Pons (tissue), 1 donor: Measurements from ENCODE around the gene RHOF.

ENCODE experiments used
- DNase-seq: peaks from one replicate; pipeline ENCODE4 v3.0.0-alpha.2; 2016; ENCODE audit warnings: low spot score

Gene RHOF

DNA sequence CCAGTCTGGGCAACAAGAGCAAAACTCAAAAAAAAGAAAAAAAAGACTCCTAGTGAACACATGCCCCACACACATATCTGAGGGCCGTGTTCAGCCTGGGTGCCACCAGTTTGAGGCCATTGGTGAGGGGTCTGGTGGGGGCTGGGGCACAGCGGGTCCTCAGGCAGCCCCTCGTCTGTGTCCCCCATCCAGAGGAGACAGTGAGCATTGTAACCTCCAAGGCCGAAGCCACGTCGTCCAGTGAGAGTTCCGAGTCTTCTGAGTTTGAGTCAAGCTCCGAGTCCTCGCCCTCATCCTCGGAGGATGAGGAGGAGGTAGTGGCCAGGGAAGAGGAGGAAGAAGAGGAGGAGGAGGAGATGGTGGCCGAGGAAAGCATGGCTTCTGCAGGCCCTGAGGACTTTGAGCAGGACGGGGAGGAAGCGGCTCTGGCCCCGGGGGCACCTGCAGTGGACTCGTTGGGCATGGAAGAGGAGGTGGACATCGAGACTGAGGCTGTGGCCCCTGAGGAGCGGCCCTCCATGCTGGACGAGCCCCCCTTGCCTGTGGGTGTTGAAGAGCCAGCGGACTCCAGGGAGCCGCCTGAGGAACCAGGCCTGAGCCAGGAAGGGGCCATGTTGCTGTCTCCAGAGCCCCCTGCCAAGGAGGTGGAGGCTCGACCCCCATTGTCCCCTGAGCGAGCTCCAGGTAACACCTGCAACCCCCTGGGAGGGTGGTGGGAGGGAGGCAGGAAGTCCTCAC, 25.9 kb upstream of the RHOF start:
- DNase-seq, result no peak

DNA sequence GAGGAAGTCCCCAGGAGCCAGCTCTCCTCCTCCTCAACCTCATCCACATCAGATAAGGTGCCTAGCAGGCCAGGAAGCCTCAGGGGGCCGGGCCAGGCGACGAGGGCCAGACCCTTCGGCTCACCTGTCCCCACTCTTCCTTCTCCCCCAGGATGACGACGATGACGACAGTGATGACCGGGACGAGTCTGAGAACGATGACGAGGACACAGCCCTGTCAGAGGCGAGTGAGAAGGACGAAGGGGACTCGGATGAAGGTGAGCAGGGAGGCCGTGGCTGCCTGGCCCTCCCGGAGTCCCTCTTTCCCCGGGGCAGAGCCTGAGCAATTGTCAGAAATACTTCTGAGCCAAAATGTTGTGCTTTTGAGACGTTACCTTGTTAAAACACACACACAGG, 24.2 kb upstream of the RHOF start:
- no peak for DNase-seq

DNA sequence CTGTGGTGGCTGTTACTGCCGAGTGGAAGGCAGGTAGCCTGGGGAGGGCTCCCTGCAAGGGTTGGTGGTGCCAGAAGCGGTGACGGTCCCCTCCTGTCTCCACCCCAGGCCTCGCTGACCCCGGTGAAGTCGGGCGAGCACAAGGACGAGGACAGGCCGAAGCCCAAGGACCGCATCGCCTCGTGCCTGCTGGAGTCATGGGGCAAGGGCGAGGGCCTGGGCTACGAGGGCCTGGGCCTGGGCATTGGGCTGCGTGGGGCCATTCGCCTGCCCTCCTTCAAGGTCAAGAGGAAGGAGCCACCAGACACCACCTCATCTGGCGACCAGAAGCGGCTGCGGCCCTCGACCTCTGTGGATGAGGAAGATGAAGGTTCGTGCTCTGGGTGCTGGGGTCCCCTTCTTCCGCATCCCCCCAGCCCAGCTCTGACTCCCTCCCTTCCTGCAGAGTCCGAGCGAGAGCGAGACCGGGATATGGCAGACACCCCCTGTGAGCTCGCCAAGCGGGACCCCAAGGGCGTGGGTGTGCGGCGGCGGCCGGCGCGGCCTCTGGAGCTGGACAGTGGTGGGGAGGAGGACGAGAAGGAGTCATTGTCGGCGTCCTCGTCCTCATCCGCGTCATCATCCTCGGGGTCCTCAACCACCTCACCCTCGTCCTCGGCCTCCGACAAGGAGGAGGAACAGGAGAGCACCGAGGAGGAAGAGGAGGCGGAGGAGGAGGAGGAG, 23.6 kb upstream of the RHOF start:
- DNase-seq, result no peak

DNA sequence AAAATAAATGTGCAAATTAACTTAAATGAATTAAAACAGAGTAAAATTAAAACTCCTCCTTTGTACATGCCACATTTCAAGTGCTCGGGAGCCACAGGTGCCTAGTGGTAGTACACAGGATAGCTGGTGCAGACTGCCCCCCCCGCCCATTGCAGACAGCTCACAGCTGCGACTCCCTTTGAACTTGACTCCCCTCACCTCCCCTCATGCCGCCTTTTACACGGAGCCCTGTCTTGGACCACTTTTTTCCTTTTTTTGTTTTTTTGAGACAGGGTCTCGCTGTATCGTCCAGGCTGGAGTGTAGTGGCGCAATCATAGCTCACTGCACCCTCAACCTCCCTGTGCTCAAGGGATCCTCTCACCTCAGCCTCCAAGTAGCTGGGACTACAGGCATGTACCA, 21.8 kb upstream of the RHOF start:
- no peak for DNase-seq

DNA sequence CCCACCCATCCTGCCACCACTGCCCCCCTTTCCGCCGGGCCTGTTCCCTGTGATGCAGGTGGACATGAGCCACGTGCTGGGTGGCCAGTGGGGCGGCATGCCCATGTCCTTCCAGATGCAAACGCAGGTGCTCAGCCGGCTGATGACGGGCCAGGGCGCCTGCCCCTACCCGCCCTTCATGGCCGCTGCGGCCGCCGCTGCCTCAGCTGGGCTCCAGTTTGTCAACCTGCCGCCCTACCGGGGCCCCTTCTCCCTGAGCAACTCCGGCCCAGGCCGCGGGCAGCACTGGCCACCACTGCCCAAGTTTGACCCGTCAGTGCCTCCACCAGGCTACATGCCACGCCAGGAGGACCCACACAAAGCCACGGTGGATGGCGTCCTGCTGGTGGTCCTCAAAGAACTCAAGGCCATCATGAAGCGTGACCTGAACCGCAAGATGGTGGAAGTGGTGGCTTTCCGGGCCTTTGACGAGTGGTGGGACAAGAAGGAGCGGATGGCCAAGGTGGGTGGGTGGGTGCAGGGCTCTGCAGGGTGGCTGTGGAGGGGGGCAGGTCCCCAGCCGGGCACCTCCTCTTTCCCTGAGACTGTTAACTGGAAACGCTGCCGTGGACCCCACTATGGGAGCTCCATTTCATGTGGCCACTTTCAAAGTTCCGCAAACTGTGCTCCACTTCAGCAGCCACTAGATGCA, 21.1 kb upstream of the RHOF start:
- no peak for DNase-seq

DNA sequence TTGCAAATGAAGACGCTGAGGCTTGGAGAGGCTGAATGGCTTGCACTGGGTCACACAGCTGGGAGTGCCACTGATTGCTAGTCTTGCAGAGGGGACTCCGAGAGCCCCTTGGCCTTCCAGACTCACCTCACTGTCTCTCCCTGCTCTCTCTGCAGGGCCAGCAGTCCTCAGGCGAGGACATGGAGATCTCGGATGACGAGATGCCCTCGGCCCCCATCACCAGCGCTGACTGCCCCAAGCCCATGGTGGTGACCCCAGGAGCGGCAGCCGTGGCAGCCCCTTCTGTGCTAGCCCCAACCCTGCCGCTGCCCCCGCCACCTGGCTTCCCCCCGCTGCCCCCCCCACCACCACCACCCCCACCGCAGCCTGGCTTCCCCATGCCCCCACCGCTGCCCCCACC, 20.5 kb upstream of the RHOF start:
- DNase-seq, result no peak

DNA sequence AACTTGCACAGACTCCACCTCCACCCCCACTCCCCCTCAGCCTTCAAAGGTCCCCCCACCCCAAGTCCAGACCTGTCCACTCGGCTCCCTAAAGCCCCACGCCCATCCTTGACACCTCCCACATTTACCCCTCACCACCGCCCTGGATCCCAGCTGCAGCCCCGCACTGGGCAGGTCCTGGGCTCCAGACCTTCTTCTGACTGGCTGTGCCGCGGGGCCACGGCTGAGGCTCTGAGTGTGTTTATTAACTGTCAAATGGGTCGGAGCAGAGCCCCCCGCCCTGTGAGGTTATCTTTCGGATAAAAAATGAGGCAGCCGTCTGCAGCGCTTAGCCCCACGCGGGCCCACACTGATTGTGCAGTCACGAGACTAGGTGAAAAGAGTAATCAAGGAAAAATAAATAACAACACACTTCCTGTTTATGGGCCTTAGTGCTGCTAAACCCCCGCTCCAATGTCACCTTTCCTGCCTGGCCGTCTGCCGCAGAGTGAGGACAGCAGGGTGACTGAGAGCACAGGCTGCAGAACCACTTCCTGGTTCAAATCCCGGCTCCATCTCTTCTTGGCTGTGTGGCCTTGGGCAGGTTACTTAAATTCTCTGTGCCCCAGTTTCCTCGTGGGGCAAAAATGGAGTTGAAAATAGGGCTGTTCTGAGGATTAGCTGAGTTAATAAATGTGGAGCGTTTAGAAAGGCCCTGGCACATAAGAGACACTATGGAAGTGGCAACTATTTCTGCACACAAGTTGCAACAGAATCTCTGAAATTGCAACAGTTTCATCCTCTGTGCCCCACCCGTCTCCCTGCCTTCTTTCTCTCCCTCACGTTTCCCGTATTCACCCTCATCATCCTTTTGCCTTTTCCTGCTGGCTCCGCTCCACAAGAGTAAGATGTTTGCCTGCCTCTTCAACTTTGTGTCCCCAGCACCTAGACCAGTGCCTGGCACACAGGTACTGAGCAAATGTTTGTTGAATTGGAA, 19.7 kb upstream of the RHOF start:
- DNase-seq, result no peak

DNA sequence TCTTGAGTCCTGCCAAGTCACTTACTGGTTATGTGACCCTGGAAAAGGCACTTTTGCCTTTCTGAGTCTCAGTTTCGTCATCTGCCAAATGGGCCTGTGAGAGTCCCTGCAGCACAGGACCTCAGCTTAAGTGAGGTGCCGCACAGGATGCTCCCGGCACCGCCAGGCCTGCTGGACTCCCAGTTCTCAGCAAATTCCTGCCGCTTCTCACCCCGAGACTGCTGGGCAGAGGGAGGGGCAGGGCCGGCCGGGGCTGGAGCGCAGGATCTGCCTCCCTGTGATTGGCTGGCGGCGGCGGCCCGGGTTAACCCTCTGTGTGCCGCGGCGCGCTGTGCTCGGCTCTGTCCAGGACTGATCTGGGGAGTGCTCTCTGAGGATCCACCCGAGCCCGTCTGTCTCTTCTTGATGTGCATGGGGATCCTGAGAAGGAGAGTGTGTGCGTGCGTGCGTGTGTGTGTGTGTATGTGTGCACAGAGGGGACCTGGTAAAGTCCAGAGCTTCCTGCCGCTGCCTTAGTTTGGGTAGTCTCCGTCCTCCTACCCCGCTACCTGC, 18.9 kb upstream of the RHOF start:
- no peak for DNase-seq

DNA sequence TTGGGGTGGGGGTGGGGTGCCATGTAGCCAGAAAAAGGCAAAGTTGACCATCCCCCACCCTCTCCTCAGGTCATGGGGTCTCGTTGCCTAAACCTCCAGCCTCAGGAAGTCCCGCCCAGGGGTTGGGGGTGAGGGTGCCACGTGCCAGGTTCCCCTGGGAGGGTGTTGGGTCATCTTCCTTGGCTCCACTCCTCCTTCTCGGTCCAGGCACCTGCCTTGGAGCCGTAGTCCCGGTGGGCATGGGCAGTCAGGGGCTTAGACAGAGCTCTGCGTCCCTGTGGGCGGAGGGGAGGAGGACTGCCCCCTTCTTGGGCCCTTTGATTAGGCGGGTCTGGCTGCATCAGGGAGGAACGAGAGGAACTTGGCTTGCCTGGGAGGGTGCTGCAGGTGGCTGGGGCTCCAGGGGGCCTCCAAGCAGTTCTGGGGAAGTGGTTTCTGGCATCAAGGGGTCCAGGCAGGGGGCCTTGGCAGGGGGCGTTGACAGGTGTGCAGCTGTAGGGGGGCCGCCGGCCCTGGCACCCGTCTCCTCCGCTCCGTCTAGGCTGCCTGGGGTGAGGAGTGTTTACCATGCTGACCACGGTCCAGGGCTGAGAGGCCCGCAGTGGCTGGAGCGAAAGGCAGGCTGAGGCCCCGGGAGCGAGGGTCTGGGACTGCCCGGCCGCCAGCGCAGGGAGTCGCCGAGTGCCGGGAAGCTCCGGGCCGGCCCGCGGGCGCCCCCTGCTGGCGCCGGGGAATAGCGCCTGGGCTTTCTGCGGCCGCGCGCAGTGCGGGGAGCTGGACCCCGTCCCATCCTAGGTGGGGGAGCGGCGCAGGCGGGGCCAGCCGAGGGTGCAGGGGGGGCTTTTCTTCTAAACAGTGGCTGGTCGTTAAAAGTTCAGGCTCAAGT, 18.2 kb upstream of the RHOF start:
- DNase-seq, result no peak

DNA sequence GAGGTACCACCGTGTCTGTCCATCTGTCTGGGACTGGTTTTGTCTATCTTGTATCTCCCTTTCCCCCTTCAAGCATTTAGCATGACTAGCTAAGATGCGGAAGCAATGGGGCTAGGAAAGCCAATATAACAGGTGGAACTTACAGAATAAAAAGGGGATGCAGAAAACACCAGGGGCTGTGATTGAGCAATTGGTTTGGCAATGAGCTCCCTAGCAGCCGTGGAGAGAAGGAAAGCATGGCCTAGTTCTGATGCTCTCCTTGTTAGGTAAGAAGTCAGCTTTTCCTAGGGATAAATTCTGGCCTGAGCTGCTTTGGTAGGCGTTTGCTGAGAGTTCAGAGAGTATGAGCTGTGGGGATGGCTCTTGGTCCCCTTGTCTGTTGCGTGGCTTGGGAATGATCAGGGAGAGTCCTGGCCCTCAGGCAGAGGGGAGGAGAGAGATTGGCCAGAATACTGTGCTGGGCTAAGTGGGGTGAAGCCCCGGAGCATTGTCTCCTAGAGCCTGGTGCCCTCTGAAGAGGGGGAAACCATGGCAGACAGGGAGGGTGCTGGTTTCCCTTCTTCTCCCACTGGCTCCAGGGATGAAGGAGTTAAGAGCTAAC, 17.4 kb upstream of the RHOF start:
- DNase-seq, result no peak

DNA sequence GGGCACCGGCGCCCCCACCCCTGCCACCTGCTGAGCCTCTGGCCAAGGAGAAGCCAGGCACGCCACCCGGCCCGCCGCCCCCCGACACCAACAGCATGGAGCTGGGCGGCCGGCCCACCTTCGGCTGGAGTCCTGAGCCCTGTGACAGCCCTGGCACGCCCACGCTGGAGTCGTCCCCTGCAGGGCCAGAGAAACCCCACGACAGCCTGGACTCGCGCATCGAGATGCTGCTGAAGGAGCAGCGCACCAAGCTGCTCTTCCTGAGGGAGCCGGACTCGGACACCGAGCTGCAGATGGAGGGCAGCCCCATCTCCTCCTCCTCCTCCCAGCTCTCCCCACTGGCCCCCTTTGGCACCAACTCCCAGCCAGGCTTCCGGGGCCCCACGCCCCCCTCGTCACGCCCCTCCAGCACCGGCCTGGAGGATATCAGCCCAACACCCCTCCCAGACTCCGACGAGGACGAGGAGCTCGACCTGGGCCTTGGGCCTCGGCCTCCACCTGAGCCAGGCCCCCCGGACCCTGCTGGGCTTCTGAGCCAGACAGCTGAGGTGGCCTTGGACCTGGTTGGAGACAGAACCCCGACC, 16.8 kb upstream of the RHOF start:
- no peak for DNase-seq

DNA sequence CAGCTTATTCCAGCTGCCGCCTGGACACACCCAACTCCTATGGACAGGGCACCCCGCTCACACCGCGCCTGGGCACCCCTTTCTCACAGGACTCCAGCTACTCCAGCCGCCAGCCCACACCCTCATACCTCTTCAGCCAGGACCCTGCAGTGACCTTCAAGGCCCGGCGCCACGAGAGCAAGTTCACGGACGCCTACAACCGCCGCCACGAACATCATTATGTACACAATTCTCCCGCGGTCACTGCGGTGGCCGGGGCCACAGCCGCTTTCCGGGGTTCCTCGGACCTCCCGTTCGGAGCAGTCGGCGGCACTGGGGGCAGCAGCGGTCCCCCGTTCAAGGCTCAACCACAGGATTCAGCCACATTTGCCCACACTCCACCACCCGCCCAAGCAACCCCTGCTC, 16.2 kb upstream of the RHOF start:
- no peak for DNase-seq

DNA sequence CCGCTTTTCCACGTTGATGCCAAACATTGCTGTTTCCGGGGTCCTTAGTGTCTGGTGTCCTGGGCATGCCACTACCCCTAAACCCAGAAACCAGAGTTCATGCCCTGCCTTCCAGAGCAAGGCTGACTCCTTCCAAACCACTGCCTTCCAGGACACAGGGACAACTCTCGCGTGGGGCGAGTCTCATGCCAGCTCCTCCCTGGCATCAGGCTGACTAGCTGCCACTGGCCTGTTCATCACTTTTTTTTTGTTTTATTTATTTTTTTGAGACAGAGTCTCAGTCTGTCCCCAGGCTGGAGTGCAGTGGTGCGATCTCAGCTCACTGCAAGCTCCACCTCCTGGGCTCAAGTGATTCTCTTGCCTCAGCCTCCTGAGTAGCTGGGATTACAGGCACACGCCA, 15.1 kb upstream of the RHOF start:
- DNase-seq, result no peak

DNA sequence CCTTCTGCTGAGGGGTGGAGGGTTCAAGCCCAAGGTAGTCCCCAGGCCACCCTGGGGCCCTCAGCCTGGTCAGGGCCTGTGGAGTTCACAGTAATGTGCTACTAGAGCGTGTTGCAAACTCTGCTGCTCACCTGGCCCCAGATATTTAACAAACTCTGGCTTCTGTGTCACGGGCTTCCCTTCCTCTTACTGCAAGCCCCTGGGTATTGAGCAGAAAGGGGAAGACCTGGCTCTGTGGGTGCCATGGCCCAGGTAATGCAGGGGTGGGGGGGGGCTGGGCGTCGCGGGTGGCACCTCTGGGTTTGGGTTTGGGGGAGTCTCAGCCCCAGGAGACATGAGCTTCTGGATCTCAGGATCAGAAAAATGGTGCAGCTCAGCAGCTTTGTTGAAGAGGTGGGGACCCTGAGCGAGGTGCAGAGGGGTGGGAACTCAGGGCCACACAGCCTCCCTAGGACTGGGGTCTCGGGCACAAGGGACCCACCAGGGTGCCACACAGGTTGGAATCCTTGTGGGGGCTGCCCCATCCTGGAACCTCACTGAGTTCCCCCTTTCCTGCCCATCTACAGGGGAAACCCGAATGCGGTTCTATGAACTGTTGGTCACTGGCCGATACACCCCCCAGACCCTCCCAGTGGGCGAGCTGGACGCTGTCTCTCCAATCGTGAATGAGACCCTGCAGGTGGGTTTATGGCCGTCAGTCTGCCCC, 14.3 kb upstream of the RHOF start:
- DNase-seq, result no peak

DNA sequence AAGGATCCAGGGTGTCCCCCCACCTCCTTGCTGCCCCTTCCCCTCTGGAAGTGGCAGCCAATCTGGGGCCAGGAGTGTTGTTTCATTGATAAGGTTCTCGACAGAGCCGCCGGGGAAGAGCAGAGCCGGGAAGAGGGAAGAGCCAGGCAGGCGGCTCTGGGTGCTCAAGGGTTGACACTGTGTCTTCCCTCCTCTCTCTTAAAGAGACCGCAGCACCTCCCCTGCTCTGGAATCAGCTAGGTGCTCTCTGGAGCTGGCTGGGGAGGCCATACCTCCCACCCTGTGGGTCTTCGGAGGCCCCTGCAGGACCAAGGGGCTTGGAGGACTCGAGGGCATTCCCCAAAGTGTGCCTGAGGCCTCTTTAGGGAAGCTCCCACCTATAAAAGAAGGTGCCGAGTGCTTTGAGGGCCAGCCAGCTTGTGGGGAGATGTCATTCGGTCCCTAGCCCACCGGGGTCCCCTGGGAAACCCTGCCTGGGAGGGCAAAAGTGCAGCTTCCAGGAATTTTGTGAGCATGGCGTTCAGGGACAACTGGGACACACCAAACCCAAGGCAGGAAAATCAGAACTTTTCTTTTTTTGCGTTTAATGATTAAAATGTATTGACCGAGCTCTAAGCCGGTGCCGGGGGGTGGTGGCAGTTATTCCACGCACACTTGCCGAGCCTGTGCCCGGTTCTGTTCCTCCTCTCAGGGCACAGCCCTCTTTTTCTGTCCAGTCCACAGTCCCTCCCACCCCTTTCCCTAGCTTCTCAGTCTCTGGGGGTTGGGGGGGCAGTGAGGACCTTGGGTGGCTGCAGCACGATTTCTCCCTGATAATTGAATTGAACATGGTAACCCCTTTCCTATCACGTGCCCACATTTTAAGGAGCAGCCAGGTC, 13.3 kb upstream of the RHOF start:
- no peak for DNase-seq

DNA sequence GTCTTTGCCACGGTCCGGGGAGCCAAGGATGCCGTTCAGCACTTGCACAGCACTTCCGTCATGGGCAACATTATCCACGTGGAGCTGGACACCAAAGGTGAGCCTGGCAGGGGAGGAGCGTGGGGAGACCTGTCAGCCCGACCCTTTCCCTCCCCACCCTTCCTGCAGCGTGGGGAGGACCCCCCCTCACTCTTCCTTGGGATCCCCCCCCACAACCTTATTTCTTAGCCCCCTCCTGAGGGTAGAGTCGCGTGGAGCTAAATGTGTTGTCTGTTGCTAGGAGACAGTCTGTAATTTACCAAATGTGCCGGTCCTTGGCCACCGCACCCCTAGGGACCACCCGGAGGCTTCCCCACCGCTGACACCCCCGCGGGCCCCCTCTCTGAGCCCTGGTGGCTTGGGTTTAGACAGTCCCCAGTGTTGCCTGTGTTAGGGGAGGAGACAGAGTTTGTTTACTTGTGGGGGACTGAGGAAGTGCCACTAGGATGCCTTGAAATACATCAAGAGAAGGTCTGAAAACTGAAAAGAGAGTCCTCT, 12.6 kb upstream of the RHOF start:
- DNase-seq, result no peak

DNA sequence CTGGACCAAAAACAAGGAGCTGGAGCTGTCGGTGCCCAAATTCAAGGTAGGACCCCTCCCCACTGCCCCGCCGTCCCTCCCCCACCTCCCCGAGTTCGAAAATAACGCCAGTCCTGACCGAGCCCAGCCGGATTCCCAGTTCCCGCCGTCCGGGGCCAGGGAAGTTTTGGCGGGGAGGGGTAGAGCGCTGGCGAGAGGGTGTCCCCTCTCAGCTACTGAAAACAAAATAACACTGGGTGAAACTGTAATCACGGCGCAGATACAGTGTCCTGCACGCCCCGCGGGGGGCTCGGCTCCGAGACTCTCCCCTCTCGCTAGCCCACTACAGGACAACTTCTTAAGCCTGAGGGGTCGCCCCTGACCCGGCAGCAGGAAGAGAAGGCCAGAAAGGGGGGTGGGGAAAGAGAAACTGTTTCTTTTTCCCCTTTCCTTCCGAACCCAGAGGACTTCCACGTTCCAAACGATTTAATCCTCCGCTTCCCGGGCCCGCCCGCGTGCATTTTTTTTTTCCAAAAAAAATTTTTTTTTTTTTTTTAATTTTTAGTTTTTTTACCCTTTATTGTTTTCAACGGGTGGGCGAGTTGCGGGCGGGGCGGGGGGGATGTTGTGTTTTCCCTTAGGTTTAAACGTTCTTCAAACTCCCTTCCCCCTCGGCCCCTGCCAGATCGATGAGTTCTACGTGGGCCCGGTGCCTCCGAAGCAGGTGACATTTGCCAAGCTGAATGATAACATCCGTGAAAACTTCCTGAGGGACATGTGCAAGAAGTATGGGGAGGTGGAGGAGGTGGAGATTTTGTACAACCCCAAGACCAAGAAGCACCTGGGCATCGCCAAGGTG, 11.9 kb upstream of the RHOF start:
- DNase-seq, result no peak
